ENCODE results near the gene PDE5A. TPM values are rescaled to one million over a fixed set of nuclear protein-coding genes. Genes with fewer than 3 reads are reported as not detected.
"Not testable (repeated sequence)": the region's sequence is repeated elsewhere in the genome, so short reads cannot be mapped to it uniquely, and the experiment has no call there.

Gene PDE5A
- not detected for total RNA-seq

DNA sequence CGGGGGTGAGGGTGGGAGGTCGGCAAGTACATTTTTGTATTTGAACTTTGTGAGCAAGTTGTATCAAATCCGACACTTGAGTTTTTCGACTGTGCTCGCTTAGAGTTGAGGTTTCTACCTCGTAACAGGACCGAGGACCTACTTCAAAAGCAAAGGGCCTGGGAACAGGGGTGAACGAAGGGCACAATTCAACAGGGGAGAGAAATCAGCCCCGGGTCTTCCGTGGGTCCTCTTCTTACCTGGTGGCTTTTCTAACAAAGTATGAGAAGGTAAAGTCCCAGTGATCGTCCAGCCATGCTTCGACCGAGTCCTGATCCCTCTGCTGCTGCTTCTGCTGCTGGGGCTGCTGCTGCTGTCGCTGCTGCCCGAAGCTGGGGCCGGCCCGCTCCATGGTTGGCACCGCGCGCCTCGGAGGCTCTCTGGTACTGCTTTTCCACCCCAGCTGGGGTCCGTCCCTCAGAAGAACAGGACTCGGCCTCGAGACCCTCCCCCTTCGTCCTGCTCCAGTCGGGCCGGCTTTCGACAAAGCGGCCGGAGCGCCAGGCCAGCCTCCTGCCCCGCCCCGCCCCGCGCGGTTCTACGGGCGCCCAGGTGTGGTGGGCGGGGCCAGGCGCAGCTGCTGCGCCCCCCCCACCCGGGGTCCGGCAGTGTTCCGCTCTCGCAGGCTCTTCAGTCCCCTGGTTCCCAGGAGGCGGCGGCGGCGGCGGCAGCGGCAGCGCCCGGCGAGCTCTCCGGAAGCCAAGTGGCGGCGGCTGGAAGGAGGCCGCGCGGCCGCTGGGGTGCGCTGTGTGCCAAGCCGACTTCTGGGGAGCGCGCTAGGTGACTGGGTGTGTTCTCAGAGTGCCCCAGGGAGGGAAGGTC lies at the start of gene PDE5A:
Gene PDE5A (minus strand): TSS at position 524 of the 861 bp plus-strand sequence. CDS start 133 bp downstream, at position 391.
- no peaks in the 10 kb centered on the region for H3K9me3 Mint-ChIP-seq

DNA sequence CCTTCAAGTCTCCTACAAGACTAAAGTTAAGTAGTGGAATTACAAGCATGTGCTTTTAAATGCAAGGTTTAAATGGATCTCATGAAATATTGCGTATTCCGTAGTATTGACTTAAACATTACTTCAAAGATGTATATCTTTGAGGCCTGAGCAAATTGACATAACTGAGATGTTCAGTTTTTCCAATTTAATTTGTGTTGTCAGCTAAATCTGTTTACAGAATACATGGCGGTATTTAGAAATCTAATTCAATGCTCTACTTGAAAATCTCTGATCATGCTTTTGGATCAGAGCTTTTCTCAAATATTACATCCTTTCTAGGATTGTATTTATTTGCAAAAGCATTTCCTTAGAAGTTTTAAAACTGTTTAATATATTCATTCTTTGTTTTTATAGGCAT lies 47.5 kb upstream of the PDE5A start:
- Mint-ChIP-seq H3K36me3 (no peaks in the 10 kb centered on the region), H3K27ac (no peak overlapping the region), H3K4me1 (no peaks in the 10 kb centered on the region), H3K9me3 (no peaks in the 10 kb centered on the region), H3K4me3 (no peak overlapping the region), H3K27me3 (no peaks in the 10 kb centered on the region)
- DNase-seq: no peak

More for the DNA sequence above, at the start of gene PDE5A:
- DNase-seq: peak; percentile 84
- Mint-ChIP-seq H3K4me1 (peaks cover 18% of the 10 kb centered on the region), H3K27ac (no peak within 1 kb of the TSS), H3K36me3 (no peaks in the 10 kb centered on the region), H3K27me3 (peaks cover 27% of the 10 kb centered on the region), H3K4me3 (peak within 1 kb of the TSS; percentile 76)

DNA sequence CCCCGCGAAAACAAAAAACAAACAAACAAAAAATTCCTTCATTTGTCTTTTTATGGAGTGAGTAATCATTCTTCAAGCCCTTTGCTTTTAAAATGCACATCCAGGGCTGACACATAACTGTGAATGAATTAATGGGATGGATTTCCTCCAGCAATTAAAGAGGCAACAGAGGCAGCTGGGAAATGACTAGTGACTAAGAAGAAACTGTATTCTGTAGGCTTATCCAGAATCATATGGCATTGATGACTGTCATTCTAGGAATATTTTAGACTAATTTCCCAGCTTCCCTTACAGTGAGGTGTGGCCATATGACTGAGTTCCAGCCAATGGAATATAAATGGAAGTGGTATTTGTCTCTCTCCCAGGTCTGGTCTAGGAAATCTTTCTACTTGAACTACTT lies 46.8 kb upstream of the PDE5A start:
- Mint-ChIP-seq H3K9me3 (no peaks in the 10 kb centered on the region), H3K4me3 (no peak overlapping the region), H3K27me3 (no peaks in the 10 kb centered on the region), H3K36me3 (no peaks in the 10 kb centered on the region), H3K27ac (no peak overlapping the region), H3K4me1 (no peaks in the 10 kb centered on the region)
- no peak for DNase-seq

DNA sequence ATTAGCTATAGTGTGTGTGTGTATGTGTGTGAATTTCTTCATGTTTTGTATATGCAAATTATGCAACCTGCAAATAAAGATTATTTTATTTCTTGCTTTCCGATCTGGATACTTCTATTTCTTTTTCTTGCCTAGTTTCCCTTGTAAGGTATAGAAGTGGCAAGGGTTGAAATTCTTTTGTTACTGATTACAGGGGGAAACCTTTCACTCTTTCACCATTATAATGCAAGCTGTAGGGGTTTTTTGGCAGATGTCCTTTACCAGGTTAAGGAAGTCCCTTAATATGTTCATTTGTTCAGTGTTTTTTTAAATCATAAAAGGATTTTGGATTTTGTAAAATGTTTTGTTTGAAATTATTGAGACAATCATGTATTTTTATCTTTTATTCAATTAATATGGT lies 44.3 kb upstream of the PDE5A start:
- H3K4me3 Mint-ChIP-seq: no peak overlapping the region
- H3K27ac Mint-ChIP-seq: no peak overlapping the region
- H3K27me3 Mint-ChIP-seq: no peaks in the 10 kb centered on the region
- no peaks in the 10 kb centered on the region for H3K9me3 Mint-ChIP-seq
- no peaks in the 10 kb centered on the region for H3K4me1 Mint-ChIP-seq
- no peaks in the 10 kb centered on the region for H3K36me3 Mint-ChIP-seq
- DNase-seq: no peak

DNA sequence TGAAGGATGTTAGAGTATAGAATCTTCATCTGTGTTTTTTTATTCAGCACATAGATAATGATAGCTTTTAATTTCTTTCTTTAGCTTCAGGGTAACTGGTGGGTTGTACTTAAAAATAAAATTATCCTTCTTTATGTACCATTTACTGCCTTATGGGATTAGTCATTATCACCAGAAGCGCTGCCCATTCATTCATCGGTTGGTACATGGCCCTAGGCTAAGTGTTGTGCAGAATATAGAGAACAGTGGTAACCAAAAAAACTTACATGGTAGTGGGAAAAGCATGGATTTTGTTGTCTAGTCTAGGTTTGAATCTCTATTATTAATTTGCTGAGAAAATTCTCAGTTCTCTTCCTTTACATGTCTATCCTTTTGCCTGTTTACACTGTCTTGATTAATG lies 43.5 kb upstream of the PDE5A start:
- Mint-ChIP-seq H3K4me3 (no peak overlapping the region), H3K27me3 (no peaks in the 10 kb centered on the region), H3K9me3 (no peaks in the 10 kb centered on the region), H3K36me3 (no peaks in the 10 kb centered on the region), H3K4me1 (no peaks in the 10 kb centered on the region), H3K27ac (no peak overlapping the region)
- DNase-seq: no peak

DNA sequence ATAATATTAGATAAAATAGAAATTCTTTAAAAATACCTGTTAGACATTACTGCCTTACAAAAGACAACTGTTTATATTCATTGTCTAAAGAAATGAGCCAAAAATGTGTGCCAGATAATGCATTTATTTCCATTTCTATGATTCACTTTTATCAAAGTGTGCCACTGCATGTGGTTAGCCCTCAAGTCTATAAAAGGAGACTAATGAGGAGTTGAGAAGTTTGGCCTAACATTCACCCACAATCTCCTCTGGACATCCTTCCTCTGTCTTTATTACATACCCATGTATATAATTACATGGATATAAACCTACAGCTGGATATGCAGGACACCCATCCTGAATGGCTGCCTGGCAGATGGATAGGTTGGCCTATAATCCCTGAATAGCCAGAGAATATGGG lies 42.6 kb upstream of the PDE5A start:
- Mint-ChIP-seq H3K27ac (no peak overlapping the region), H3K4me1 (no peaks in the 10 kb centered on the region), H3K4me3 (no peak overlapping the region), H3K36me3 (no peaks in the 10 kb centered on the region), H3K9me3 (no peaks in the 10 kb centered on the region), H3K27me3 (peaks cover 3% of the 10 kb centered on the region)
- no peak for DNase-seq

DNA sequence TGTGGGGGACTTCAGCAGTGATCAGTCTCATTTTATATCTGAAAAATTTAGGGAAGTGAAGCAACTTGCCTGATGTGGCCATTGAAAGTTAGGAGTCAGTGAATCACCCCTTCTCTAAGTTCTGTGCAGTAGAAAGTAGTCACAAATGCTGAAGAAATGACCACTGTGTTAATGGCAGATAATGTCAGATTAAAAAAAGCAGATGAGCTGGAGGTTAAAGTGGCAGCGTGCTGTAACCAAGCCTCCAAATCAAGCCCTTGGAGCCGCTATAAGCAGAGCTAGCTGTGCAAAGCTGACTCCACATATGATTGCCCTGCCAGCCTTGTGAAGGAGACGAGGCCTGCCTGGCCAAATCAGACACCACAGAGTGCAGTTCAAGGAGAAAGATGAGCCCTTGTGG lies 39.2 kb upstream of the PDE5A start:
- Mint-ChIP-seq H3K9me3 (no peaks in the 10 kb centered on the region), H3K4me3 (no peak overlapping the region), H3K27me3 (peaks cover 12% of the 10 kb centered on the region), H3K4me1 (no peaks in the 10 kb centered on the region), H3K27ac (no peak overlapping the region), H3K36me3 (no peaks in the 10 kb centered on the region)
- DNase-seq: no peak

DNA sequence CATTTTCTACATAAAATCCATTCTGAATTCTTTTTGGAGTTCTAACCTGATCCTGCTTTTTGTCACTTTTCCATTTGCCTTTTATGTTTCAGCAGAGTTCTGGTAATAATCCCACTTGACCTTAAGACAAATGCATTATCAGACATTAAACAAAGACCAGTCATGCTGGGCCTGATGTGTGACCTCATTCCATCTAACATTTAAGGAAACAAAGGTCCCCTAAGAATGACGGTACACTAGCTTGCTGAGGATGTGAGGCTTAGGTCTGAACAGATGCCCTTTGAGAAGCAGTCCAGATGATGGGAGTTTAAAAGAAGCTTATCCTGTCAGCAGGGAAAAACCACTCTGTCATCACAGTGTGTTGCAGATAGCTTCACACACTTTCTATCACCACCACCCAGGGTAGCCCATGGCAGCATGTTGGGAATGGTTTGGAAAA lies 38.1 kb upstream of the PDE5A start:
- Mint-ChIP-seq H3K4me3 (no peak overlapping the region), H3K9me3 (no peaks in the 10 kb centered on the region), H3K27me3 (peaks cover 16% of the 10 kb centered on the region), H3K4me1 (no peaks in the 10 kb centered on the region), H3K36me3 (no peaks in the 10 kb centered on the region), H3K27ac (no peak overlapping the region)
- DNase-seq: no peak

DNA sequence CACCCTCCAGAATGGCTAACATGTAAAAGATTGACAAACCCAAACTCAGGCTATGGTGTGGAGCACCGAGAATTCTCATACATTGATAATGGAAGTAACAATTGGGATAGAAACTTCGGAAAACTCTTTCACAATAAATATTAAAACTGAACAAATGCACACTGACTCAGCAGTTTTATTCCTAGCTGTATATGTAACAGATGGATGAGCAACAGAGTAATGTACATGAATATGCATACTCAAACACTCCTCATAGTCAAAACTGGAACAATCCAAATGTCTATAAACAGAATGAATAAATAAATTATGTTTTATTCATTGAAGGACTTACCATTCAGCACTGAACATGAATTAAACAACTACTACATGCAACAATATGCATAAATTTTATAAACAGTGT lies 37.1 kb upstream of the PDE5A start:
- Mint-ChIP-seq H3K36me3 (no peaks in the 10 kb centered on the region), H3K4me3 (no peak overlapping the region), H3K27ac (no peak overlapping the region), H3K4me1 (no peaks in the 10 kb centered on the region), H3K27me3 (peaks cover 21% of the 10 kb centered on the region), H3K9me3 (no peaks in the 10 kb centered on the region)
- no peak for DNase-seq

DNA sequence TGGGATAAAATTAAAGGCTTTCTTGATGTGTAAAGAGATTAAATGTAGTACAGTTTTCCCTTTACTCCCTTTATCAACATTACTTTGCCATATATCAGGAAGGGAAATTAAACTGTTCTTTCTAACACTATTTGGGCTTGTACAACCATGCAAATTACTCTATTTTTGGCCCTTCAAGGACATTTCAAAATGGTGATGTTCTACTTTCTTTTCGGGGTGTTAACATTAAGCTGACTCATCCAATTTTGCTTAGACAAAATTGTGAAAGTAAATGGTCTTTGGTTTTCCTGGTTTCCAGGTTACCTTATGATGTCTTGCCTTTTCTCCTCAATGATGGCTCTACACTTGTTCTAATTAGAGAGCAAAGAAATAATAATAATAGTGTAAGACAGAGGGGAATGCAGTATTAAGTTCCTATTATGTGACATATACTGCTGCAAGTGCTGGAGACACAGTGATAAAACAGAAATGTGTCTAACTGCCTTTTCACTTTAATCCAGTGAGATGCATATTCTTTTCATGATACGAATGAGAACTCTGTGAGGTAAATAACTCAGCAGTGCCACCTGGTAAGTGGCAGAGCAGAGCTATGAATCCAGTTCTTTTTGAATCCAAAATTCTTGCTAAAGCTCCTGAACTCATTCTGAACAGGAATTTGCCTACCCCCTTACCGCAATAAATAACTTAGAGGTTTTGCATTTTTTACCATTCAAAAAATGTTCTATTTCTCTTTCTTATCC lies 35.7 kb upstream of the PDE5A start:
- Mint-ChIP-seq H3K27ac (no peak overlapping the region), H3K36me3 (no peaks in the 10 kb centered on the region), H3K4me1 (no peaks in the 10 kb centered on the region), H3K9me3 (no peaks in the 10 kb centered on the region), H3K4me3 (no peak overlapping the region), H3K27me3 (peaks cover 21% of the 10 kb centered on the region)
- DNase-seq: no peak

DNA sequence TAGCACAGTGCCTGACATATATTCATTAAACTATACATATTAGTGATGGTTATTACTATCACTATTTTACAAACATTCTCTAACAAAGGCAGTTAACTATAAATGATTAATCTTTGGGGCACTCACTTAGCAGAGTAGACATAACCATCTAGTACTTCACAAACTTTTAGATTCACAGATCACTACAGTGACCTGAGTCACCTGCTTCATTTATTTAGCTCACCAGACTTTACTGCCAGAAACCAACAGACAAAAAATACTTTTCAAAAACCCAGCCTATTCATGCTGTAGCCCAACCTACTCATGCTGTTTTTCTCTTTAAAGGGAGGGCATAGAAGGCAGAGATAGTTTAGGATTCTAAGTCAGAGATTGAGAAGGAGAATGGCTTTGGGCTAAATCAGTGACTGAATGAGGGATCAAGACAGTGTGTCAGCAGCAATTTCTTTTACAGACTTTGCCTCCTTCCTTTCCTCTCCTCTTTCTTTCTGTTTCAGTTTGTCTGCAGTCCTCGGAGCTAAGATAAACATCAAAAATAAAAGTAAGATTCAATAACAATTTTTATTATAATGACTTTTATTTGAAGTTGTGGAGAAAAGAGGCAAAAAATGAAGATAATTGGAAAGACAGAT lies 34.7 kb upstream of the PDE5A start:
- DNase-seq: no peak
- Mint-ChIP-seq H3K9me3 (no peaks in the 10 kb centered on the region), H3K27ac (no peak overlapping the region), H3K27me3 (peaks cover 21% of the 10 kb centered on the region), H3K4me1 (no peaks in the 10 kb centered on the region), H3K4me3 (no peak overlapping the region), H3K36me3 (no peaks in the 10 kb centered on the region)

DNA sequence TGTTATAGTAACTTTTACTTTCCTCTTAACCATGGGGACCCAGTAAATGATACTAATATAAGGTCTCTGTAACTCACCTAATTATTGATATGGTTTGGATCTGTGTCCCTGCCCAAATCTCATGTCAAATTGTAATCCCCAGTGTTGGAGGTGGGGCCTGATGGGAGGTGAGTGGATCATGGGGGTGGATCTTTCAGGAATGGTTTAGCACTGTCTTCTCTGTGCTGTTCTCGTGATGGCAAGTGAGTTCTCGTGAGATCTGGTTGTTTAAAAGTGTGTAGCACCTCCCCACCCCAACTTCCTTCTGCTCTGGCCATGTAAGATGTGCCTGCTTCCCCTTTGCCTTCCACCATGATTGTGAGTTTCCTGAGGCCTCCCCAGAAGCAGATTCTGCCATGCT lies 34.0 kb upstream of the PDE5A start:
- not testable (repeated sequence) for H3K4me3 Mint-ChIP-seq, H3K36me3 Mint-ChIP-seq, H3K9me3 Mint-ChIP-seq, H3K27ac Mint-ChIP-seq, DNase-seq, H3K4me1 Mint-ChIP-seq
- H3K27me3 Mint-ChIP-seq: peaks cover 21% of the 10 kb centered on the region

DNA sequence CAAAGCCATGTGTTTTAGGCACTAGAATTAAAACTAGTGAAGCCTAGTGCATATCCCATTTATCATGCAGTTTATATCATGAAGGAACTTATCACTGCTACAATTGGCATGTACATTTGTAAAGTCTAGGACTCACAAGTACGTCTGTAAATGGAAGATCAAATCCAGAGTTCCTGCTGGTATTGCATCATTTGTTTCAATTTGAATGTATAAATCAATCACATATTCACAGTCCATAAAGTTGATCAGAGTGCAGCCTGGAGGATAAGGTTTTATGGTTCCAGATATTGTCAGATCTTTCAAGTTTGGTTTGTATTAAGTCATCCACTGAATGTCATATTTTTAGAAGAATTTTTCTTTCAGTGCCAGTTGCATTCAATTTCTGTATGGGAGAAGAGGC lies 32.6 kb upstream of the PDE5A start:
- Mint-ChIP-seq H3K36me3 (no peaks in the 10 kb centered on the region), H3K4me3 (no peak overlapping the region), H3K27me3 (peaks cover 17% of the 10 kb centered on the region), H3K4me1 (no peaks in the 10 kb centered on the region), H3K27ac (no peak overlapping the region), H3K9me3 (no peaks in the 10 kb centered on the region)
- DNase-seq: no peak

DNA sequence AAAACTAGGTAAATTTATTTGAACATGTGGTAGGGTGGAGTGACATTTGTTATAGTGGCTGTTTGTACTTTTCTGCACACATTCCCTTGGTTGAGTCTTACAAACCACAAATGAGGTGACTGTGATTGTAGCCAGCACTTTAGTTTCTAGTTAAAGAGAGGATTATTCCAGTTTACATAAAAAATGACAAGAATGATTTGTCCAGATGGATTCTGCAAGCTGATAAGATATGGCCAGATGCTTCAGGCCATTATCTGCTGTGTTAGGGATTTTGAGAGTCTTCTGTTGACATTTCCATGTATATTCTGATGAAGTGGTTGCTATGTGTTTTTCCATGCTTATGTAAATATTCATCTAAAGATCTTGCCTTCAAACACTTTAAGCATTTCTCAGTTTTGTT lies 31.0 kb upstream of the PDE5A start:
- DNase-seq: no peak
- Mint-ChIP-seq H3K36me3 (no peaks in the 10 kb centered on the region), H3K4me3 (no peak overlapping the region), H3K27ac (no peak overlapping the region), H3K4me1 (no peaks in the 10 kb centered on the region), H3K9me3 (no peaks in the 10 kb centered on the region), H3K27me3 (peaks cover 12% of the 10 kb centered on the region)

DNA sequence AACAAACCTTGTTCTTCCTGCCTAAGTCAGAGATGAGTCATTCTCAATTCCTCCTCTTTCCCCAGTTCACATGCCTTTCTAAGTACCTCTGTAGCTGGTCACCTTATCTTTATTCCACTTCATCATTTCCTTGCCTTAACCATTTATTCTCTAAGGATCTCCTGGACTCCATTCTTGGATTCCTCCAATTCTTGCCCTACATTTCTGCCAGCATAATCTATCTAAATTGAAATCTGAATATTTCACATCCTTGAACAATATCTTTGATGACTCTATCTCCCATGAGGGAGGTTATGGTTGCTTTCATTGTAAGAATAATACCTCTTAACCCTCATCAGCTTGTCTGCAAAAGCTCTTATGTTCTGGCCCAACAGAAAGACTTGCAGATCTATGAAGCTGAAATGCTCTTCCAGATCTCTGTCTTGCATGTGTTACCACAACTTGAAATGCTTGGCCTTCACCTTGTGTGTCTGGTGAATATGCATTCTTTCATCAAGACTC lies 28.6 kb upstream of the PDE5A start:
- no peak for DNase-seq
- Mint-ChIP-seq H3K9me3 (no peaks in the 10 kb centered on the region), H3K27me3 (peaks cover 5% of the 10 kb centered on the region), H3K36me3 (no peaks in the 10 kb centered on the region), H3K4me3 (no peak overlapping the region), H3K27ac (no peak overlapping the region), H3K4me1 (no peaks in the 10 kb centered on the region)
